Pons (tissue), 1 donor: ENCODE data around the gene RAVER1.
"Not testable (repeated sequence)": the region's sequence is repeated elsewhere in the genome, so short reads cannot be mapped to it uniquely, and the experiment has no call there.

Source experiments
- DNase-seq: peaks from one replicate; pipeline ENCODE4 v3.0.0-alpha.2; 2016; ENCODE audit warnings: low spot score

Gene RAVER1, protein sequence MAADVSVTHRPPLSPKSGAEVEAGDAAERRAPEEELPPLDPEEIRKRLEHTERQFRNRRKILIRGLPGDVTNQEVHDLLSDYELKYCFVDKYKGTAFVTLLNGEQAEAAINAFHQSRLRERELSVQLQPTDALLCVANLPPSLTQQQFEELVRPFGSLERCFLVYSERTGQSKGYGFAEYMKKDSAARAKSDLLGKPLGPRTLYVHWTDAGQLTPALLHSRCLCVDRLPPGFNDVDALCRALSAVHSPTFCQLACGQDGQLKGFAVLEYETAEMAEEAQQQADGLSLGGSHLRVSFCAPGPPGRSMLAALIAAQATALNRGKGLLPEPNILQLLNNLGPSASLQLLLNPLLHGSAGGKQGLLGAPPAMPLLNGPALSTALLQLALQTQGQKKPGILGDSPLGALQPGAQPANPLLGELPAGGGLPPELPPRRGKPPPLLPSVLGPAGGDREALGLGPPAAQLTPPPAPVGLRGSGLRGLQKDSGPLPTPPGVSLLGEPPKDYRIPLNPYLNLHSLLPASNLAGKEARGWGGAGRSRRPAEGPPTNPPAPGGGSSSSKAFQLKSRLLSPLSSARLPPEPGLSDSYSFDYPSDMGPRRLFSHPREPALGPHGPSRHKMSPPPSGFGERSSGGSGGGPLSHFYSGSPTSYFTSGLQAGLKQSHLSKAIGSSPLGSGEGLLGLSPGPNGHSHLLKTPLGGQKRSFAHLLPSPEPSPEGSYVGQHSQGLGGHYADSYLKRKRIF

DNA sequence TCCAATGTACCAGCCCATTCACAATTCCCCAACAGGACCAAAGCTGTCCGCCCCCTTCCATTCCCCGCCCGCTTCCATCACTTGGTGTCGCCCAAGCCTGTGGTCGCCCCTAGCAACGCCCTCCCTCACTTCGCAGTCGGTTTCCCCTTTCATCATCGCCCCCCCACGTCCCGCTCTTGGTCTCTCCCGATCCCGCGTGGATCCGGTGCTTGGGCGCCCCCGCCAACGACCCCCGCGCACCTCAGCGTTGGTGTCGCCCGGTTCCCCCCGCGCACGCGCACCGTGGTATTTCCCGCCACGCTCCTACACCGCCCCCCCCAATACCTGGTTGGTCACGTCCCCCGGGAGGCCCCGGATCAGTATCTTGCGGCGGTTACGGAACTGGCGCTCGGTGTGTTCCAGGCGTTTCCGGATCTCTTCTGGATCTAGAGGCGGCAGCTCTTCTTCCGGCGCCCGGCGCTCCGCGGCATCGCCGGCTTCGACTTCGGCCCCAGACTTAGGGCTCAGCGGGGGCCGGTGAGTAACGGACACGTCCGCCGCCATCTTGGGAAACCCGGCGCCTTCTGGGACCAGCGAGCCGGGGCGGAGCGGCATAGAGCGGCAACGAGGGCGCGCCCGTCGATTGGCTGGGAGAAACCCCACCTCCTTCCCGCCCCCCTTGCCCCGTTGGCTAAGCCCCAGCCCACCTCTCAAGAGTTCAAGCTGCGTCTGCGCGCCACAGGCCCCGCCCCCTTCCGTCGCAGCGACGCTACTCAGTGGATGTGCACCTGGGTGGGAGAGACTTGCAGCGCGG is at the start of gene RAVER1:
Gene RAVER1 (minus strand): TSS at position 565 of the 793 bp plus-strand sequence. CDS start 22 bp downstream, at position 543.
- DNase-seq = peak; percentile 95

DNA sequence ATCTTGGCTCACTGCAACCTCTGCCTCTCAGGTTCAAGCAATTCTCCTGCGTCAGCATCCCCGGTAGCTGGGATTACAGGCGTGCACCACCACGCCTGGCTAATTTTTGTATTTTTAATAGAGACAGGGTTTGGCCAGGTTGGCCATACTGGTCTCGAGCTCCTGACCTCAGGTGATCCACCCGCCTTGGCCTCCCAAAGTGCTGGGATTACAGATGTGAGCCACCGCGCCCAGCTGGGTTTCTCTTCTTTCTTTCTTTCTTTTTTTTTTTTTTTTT is 49.8 kb upstream of the RAVER1 start:
- not testable (repeated sequence) for DNase-seq

DNA sequence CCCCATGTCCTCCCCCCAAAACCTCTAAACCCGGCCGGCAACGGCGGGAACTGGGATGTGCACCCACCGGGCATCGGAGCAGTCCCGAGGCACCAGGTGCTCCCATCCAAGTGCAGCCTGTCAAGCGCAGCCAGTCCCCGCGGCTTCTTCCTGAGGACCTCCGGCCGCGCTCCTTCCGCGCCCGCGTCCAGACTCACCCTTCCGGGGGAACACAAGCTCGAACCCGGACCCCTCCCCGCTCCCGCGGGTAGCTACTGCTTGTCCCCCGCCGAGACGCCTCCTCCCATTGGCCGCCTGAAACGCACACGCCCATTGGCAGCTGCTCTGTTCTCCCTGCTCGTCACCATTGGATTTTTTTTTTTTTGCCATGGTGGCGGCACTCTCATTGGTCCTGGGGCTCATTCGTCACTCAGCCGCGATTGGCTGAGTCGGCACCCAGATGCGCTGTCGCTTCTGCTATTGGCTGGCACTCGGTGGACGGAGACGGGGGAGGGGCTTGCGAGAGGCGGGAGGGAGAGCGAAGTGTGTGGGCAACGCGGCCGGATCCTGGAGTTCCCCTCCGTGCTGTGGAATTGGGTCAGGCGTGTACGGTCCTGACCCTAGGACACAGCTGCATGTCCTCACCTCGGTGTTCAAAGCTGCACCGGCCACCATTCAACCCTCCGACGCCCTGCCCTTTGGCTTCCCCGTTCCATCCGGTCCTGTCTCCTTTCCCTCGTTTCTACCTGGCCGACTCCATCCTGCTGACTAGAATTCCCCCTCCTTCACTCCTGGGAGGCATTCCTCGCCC is 47.2 kb upstream of the RAVER1 start, which contains the start of gene TYK2:
Gene TYK2 (minus strand): TSS at position 260 of the 790 bp plus-strand sequence. CDS start 2,166 bp downstream, outside the sequence.
- DNase-seq = peak; percentile 98

DNA sequence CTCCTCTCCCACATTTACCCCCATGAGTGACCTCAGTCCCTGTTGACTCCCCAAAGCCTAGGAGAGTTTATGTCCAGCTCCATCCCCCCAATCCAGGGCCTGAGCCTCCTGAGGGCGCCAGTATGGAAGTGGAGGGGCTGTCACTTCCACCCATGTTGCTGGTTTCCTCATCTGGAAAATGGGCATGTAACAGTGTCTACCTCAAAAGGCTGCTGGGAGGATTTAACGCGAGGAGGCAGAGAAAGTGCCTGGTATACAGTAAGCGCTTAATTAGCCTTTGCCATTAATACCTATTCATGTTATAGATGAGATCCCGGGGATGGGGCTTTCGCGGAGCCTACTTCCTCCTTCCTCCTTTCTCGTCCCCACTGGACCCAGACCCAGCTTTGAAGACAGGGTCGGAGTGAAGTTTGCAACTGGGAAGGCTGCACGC is 46.6 kb upstream of the RAVER1 start:
- DNase-seq = no peak

DNA sequence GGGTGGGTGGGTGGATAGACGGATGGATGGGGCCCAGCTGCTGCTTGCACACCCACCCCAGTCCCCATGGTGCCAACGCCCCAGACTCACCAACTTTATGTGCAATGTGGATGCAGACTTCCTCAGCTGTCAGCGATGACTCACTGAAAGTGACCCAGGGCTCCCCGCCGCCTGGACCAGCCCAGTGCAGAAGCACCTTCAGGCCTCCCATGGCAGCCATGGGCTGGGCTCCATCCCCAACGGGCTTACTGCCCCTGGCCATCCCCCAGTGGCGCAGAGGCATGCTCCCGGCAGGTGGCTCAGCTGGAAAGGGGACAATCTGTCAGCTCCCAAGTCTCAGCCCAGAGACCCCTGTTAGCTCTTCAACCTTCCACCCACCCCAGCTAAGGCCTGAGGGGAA is 44.8 kb upstream of the RAVER1 start:
- no peak for DNase-seq

DNA sequence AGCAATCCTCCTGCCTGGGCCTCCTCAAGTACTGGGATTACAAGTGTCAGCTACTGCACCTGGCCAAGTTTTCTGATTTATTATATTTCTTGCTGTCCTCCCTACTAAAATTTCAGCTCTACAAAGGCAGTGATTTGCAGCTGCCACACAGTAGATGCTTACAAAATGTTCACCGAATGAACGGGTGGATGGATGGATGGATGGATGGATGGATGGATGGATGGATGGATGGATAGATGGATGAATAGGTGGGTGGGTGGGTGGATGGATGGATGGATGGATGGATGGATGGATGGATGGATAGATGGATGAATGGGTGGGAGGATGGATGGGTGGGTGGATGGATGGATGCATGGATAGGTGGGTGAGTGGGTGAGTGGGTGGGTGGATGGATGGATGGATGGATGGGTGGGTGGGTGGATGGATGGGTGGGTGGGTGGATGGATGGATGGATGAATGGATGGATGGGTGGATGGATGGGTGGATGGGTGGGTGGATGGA is 43.9 kb upstream of the RAVER1 start:
- not testable (repeated sequence) for DNase-seq

DNA sequence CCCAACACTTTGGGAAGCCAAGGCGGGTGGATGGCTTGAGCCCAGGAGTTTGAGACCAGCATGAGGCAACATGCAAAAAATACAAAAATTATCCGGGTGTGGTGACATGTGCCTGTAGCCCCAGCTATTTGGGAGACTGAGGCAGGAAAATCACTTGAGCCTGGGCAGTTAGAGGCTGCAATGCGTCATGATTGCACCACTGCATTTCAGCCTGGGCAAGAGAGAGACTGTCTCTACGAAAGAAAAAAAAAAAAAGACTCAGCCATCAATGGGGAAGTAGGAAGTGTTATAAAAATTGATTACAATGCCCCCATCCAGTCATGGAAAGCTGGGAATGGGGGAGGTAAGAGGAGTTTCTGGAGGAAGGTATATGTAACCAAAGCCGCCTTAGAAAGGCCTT is 41.6 kb upstream of the RAVER1 start:
- no peak for DNase-seq

DNA sequence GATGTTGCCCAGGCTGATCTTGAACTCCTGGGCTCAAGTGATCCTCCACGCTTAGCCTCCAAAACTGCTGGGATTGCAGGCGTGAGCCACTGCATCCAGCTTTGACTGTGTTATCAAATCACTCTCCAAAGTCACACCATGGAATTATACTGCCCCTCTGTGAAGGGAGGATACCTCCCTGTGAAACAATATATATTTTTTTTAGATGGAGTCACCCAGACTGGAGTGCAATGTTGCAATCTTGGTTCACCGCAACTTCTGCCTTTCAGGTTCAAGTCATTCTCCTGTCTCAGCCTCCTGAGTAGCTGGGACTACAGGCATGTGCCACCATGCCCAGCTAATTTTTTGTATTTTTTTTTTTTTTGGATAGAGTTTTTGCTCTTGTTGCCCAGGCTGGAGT is 39.4 kb upstream of the RAVER1 start:
- DNase-seq = peak; percentile 56

DNA sequence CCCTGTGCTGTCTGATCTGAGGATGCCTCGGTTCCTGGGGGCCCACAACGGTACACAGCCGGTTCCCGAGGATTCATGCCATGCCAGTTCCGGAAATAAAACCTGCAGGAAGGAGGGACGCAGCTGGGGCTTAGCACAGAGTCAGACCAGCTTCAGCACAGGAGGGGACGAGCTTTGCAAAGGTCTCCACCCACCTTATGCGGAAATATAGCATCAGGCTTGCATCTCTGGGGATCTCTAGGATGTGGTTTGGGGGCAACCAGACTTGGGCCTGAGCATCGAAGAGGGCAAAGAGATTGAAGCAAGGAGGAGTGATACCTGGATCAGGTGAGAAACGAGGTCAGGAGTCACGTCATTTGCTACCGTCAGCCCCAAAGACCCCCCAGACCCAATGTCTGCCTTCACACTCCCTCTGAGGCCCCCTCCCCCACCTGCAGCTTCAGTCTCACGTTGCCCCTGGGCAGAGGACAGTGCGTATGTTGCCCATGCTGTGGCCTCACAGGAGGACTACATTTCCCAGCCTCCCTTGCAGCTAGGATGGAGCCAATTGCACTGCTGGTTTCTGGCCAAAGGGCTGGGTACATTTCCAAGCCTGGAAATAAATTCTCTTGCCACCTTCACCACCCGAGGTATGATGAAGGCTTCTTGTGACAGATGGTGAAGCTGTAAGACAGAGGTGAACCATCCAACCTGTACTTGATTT is 34.9 kb upstream of the RAVER1 start:
- DNase-seq = no peak

DNA sequence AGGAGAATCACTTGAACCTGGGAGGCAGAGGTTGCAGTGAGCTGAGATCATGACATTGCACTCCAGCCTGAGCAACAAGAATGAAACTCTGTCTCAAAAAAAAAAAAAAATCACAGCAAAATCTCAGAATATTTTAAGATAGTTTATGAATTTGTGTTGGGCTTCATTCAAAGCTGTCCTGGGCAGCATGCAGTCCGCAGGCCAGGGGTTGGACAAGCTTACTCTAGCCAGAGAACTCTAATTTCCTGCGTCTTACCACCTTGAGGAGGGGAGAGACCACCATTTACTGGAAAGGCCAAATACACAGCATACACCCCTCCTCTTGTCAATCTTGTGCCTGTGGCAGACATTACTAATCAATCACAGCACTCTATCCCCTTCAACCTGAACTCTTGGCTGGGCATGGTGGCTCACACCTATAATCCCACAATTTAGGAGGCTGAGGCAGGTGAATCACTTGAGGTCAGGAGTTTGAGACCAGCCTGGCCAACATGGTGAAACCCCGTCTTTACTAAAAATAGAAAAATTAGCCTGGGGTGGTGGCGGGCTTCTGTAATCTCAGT is 33.7 kb upstream of the RAVER1 start:
- not testable (repeated sequence) for DNase-seq

DNA sequence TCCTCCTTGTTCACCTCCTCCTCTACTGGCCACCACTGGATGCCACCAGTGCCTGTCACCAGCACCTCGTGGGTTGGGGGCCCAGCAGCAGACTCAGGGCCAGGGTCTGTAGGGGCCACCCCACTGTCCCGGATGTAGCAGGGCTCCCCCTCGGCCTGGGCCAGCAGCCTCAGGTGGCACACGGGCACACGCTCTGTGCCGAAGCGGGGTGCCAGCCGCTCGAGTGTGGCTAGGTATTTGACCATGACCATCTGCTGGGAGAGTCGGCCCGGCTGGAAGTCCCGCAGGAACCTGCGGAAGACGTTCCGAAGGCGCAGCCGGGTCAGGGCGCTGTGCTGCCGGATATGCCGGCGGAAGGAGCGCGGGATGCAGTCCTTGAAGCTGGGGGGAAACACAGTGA is 32.2 kb upstream of the RAVER1 start:
- DNase-seq = no peak

DNA sequence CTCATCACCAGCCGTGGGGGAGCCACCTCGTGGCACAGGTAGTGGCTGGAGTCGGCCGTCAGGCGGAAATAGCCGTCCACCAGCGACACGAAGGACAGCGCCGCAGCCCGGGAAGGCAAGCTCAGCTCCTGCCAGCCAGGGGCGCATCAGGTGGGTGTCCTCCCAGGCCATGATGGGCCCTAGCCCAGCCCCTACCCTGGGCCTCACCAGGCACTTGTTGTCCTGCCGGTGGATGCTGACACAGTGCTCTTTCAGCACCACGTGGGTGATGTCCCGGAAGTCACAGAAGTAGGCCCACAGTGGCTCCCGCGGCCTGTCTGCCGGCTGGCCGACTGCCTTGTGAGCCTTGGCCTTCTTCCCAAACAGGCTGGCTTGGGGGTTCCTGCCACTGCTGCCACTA is 31.3 kb upstream of the RAVER1 start:
- DNase-seq = peak; percentile 60

DNA sequence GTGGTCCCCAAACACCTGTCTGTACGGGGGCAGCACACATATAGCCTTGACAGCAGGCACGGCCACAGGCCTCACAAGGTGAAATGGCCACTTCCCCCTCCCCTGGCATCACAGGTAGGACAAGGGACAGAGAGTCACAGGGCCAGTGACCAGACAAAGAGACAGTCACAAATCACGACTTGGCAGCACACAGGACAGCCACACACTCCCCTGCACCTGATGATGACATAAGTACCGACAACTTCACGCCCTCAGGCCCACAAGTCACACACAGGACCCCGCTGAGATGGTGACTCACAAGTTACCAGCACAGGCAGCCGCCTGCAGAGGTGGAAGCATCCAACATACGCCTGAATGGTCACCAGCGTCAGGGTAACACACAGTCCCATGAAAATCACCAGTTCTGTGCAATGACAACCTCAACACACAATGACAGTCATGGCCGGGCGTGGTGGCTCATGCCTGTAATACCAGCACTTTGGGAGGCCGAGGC is 30.5 kb upstream of the RAVER1 start:
- DNase-seq = no peak

DNA sequence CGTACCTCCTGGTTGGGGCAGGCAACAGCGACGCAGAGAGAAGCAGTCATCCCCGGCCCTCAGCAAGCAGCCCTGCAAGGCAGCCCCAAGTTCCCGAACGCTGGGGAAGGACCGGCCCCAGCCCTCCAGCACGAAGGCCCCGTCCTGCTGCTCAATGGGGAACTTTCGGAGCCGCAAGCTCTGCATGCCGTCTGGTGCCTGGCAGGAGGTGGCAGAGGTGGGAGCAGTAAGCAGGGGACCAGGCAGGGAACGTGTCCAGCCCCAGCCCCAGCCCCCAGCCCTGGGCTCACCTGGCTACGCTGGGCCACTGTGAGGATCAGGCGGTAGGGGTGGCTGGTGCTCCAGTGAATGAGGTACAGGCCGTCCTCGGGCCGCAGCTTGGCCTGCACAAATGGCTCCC is 28.9 kb upstream of the RAVER1 start:
- no peak for DNase-seq

DNA sequence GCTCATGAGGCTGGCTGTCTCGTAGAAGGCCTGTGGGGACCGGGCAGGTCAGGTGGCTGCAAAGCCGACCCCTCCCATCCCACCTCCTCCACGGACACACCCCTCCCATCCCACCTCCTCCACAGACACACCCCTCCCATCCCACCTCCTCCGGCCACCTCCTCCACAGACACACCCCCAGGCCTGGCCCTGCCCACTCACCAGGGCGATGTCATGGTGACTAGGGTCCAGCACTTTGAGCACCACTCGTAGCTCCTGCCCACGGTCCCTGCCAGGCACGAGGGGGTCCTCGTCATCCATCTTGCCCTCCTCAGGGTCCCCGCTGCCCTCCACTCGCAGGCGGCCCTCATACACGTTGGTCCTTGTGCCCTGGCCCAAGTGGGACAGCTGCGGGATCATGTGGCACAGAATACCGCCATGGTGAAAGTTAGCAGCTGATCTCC is 28.3 kb upstream of the RAVER1 start:
- no peak for DNase-seq

DNA sequence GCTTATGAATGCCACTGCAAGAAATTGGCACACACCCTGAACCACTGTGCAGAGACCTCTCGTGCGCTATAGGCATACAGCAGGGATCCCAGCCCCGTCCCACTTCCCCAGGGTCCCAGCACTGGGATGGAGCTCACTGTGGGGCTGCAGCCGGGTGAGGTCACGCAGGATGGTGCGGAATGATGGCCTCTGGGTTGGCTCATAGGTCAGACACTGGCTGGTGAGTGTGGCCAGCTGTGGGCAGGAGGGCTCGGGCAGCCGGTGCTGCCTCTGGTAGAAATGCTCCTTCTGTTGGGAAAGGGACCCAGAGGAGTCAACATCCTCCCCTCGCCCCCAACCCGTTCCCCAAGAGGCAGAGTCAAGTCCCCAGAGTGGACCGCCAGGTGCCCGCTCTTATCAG is 23.1 kb upstream of the RAVER1 start:
- no peak for DNase-seq

DNA sequence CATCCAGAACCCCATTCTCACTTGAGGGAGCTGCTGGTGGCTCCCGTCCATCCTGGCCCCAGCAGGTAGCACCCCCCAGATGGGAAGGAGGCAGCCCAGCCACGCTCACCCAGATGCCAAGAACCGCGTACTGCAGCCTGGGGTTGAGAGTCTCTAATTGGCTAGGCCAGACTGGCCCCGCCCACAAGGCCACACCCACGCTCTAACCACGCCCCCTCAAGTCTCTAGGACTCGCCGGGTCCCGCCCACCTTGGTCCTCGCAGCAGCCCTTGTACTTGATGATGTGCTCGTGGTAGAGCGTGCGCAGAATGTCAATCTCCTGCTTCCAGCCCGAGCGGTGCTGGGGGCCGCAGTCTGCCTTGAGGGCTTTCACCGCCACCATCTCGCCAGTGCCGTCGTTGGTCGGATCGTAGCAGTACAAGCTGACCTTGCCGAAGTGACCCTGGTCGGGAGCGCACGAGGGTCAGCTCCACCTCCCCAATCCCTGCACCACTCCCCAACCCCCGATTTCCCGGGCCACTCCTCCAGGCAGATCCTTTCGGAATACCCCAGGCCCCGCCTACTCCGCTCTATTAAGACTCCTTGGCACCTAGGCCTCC is 20.6 kb upstream of the RAVER1 start:
- no peak for DNase-seq

DNA sequence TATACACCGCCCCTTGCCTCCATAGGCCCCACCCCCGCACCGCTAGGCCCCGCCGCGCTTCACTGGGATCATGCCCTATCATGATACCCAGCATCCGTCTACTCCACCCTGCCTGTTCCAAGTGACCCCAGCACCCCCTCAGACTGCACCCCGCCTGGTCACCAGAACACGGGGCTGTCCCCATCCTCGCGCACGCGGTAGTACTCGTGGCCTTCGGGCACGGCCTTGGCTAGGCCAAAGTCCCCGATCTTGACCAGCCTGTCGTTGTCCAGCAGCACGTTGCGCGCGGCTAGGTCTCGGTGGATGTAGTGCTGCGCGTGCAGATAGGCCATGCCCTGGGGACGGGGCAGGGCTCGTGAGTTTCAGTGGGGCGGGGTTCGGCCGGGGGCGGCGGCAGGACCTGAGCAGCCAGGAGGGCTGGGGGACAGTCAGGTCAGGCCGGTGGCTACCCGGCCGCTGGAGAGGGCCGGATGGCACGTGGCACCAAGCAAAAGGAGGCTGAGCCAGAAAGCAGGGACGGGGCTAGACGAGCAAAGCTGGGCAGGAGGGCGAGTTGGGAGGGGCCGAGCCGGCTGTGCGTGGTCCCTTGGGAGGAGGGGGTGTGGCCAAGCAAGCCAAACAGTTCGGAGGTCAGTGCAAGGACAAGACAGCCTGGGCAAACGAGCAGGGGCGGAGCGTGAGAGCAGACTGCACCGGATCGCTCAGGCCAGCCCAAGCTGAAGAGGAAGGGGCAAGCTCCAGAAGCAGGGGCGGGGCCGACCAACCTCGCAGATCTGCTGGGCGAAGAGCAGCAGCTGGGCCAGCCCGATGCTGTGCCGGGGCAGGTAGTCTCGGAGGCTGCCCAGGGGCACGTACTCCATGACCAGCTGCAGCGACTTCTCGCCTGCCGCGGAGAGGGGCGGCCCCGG is 19.7 kb upstream of the RAVER1 start:
- no peak for DNase-seq

DNA sequence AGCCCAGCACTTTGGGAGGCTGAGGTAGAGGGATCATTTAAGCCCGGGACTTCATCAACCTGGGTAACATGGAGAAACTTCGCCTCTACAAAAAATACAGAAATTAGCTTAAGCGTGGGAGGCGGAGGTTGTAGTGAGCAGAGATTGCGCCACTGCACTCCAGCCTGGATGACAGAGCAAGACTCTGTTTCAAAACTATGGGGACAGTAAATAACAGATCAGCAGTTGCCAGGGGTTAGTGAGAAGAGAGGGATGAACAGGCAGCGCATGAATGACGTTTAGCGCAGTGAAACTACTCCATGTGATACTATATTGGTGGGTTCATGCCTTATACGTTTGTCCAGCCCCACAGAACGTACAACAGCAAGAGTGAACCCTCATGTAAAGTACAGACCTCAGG is 13.2 kb upstream of the RAVER1 start:
- DNase-seq = no peak
